Measurements from ENCODE around the gene OBP2B. TPM values are rescaled to one million over a fixed set of nuclear protein-coding genes. Genes with fewer than 3 reads are reported as not detected.

The OBP2B gene
- total and polyA plus RNA-seq, 7 donors, result not detected

DNA sequence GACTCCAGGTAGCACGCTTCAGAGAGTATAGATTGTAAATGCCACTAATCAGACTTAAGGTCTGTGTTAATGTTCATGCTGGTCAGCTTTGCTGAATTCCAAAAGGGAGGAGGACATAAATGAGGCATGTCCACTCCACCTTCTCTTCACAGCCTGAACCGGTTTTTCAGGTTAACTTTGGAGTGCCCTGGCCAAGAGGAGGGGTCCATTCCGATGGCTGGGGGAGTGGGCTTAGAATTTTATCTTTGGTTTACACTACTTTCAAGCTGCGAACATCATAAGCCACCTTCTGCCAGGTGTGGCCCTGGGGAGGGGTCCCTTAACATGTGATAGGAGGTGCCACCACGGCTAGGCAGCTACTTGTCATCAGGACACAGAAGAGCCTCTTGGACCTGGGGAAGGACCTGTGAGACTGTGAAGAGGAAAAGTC, 41.7 kb upstream of the OBP2B start:
- intact Hi-C loops (cut with DNase I), result no loop called here
- H3K9me3 ChIP-seq, result peaks cover 0 to 2% (median 0%) of the 10 kb centered on the region in 4 donors
- no peak for DNase-seq
- peaks cover 0 to 13% (median 0%) of the 10 kb centered on the region in 3 donors for H3K27me3 ChIP-seq
- TF ChIP-seq EP300 (IDR thresholded peaks at IDR 0.05) (no peak), POLR2A (IDR thresholded peaks at IDR 0.05) (no peak), POLR2AphosphoS5 (IDR thresholded peaks at IDR 0.05) (no peak)
- TF ChIP-seq, protein P1, sequence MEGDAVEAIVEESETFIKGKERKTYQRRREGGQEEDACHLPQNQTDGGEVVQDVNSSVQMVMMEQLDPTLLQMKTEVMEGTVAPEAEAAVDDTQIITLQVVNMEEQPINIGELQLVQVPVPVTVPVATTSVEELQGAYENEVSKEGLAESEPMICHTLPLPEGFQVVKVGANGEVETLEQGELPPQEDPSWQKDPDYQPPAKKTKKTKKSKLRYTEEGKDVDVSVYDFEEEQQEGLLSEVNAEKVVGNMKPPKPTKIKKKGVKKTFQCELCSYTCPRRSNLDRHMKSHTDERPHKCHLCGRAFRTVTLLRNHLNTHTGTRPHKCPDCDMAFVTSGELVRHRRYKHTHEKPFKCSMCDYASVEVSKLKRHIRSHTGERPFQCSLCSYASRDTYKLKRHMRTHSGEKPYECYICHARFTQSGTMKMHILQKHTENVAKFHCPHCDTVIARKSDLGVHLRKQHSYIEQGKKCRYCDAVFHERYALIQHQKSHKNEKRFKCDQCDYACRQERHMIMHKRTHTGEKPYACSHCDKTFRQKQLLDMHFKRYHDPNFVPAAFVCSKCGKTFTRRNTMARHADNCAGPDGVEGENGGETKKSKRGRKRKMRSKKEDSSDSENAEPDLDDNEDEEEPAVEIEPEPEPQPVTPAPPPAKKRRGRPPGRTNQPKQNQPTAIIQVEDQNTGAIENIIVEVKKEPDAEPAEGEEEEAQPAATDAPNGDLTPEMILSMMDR (IDR thresholded peaks at IDR 0.05), result no peak
- WGBS, 2 donors, result 19 to 59% methylated on average over 5 of the region's 5 CpGs
- H3K4me1 ChIP-seq, result no peaks in the 10 kb centered on the region
- H3K36me3 ChIP-seq, result no peaks in the 10 kb centered on the region
- H3K27ac ChIP-seq, result no peak overlapping the region
- no peak overlapping the region for H3K4me3 ChIP-seq

DNA sequence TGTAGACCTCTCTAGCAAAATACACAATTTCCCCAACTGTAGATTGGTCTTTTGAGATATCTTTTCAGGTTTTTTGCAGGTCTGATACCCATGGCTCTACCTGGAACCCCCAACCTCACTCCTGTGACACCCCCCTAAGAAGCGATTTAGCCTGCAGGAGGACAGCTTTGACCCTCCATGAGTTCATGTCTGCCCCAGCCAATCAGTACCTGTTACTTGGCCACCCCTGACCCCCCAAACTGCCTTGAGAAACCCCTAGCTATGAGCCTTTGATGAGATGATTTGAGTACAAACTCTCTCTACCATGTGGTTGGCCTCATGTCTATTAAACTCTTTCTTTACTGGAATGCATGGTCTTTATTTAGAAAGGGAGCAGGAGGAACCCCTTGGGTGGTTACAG, 40.3 kb upstream of the OBP2B start:
- no peak overlapping the region for H3K4me3 ChIP-seq
- WGBS, 2 donors, result 95 to 100% methylated on average over 1 of the region's 1 CpG
- H3K4me1 ChIP-seq, result no peaks in the 10 kb centered on the region
- peaks cover 0 to 2% (median 0%) of the 10 kb centered on the region in 4 donors for H3K9me3 ChIP-seq
- intact Hi-C loops (cut with DNase I), result no loop called here
- TF ChIP-seq POLR2A (IDR thresholded peaks at IDR 0.05) (no peak), POLR2AphosphoS5 (IDR thresholded peaks at IDR 0.05) (no peak), EP300 (IDR thresholded peaks at IDR 0.05) (no peak)
- TF ChIP-seq, protein P1 (IDR thresholded peaks at IDR 0.05), result no peak
- peaks cover 0 to 14% (median 0%) of the 10 kb centered on the region in 3 donors for H3K27me3 ChIP-seq
- no peaks in the 10 kb centered on the region for H3K36me3 ChIP-seq
- no peak overlapping the region for H3K27ac ChIP-seq
- DNase-seq, result no peak

DNA sequence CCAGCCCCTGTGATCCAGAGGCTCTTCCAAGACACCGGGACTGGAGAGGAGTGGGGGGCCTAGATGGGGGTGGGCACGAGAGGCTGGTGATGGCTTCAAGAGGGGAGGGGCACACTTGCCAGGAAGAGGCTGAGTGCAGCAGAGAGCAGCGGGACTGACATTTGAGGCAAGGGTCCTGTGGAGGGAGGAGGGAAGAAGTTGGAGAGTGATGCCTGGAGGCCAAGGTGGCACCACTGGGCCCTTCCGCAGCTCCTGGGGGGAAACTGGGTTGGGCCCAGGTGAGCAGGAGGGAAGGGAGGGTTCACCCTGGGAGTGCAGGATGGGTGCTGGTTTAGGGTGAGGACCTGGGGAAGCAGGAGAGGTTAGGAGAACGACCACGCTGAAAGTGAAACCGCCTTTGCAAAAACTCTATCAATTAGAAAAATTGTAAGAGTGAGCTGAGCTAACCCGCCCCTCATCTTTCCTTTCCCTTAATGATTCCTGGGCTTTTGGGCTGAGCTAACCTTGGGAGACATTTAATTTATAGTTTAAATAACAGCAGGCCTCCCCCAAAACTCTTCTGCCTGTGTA, 39.8 kb upstream of the OBP2B start:
- H3K9me3 ChIP-seq, result no peaks in the 10 kb centered on the region
- H3K4me3 ChIP-seq, result no peak overlapping the region
- no peak overlapping the region for H3K27ac ChIP-seq
- no peak for DNase-seq
- H3K36me3 ChIP-seq, result no peaks in the 10 kb centered on the region
- intact Hi-C loops (cut with DNase I), result no loop called here
- 81 to 86% methylated on average over 8 of the region's 8 CpGs for WGBS, 2 donors
- H3K27me3 ChIP-seq, result peaks cover 0 to 19% (median 0%) of the 10 kb centered on the region in 3 donors
- H3K4me1 ChIP-seq, result no peaks in the 10 kb centered on the region
- TF ChIP-seq EP300 (IDR thresholded peaks at IDR 0.05) (no peak), POLR2AphosphoS5 (IDR thresholded peaks at IDR 0.05) (no peak)

DNA sequence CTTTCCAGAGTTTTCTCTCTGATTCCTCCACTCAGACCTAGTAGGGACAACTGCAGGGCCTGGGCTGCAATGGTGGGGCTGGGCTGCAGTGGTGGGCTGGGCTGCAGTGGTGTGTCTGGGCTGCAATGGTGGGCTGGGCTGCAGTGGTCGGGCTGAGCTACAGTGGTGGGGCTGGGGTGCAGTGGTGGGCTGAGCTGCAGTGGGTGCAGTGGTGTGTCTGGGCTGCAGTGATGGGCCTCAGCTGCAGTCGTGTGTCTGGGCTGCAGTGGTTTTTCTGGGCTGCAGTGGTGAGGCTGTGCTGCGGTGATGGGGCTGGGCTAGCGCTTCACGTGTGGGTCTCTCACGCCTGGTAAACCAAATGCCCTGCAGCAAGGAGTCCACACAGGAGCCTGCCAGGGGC, 38.6 kb upstream of the OBP2B start:
- 88 to 90% methylated on average over 6 of the region's 6 CpGs for WGBS, 2 donors
- no peak for DNase-seq
- Histone ChIP-seq H3K27me3 (peaks cover 0 to 26% (median 0%) of the 10 kb centered on the region in 3 donors), H3K4me1 (no peaks in the 10 kb centered on the region), H3K9me3 (no peaks in the 10 kb centered on the region), H3K27ac (no peak overlapping the region), H3K4me3 (no peak overlapping the region), H3K36me3 (no peaks in the 10 kb centered on the region)
- intact Hi-C loops (cut with DNase I), result no loop called here
- TF ChIP-seq, protein P1 (IDR thresholded peaks at IDR 0.05), result no peak
- TF ChIP-seq POLR2A (IDR thresholded peaks at IDR 0.05) (no peak), POLR2AphosphoS5 (IDR thresholded peaks at IDR 0.05) (no peak), EP300 (IDR thresholded peaks at IDR 0.05) (no peak)

DNA sequence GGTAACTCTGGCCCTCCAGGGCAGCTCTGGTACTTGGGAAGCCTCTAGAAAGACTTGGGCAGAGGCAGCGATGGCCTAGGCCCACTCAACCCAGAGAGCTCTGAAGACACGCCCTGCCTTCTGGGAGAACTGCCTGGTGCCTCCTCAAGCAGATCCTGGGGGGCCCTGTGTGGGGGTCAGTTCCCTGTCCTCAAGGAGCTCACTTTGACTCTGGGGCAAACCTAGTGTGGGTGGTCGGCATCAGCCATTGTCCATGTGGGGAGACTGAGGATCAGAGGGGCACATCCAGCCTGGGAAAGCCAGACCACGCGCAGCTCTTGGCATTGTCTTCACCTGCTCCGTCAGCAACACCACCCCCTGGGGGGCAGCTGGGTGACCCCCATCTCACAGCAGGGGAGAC, 37.9 kb upstream of the OBP2B start:
- Histone ChIP-seq H3K4me1 (no peaks in the 10 kb centered on the region), H3K27ac (no peak overlapping the region), H3K36me3 (no peaks in the 10 kb centered on the region), H3K4me3 (no peak overlapping the region), H3K27me3 (peaks cover 0 to 26% (median 0%) of the 10 kb centered on the region in 3 donors), H3K9me3 (no peaks in the 10 kb centered on the region)
- no peak for DNase-seq
- no peak for TF ChIP-seq EP300 (IDR thresholded peaks at IDR 0.05)
- TF ChIP-seq POLR2AphosphoS5 (IDR thresholded peaks at IDR 0.05), result no peak
- no peak for TF ChIP-seq POLR2A (IDR thresholded peaks at IDR 0.05)
- TF ChIP-seq, protein P1 (IDR thresholded peaks at IDR 0.05), result no peak
- WGBS, 2 donors, result 94 to 95% methylated on average over 6 of the region's 6 CpGs
- intact Hi-C loops (cut with DNase I), result no loop called here

All from sigmoid colon (tissue), 7 donors.